ENCODE measurements around the gene OSR1.
A peak's percentile ranks its signal among the peaks of the same experiment; 100 is the strongest.

Gene OSR1

DNA sequence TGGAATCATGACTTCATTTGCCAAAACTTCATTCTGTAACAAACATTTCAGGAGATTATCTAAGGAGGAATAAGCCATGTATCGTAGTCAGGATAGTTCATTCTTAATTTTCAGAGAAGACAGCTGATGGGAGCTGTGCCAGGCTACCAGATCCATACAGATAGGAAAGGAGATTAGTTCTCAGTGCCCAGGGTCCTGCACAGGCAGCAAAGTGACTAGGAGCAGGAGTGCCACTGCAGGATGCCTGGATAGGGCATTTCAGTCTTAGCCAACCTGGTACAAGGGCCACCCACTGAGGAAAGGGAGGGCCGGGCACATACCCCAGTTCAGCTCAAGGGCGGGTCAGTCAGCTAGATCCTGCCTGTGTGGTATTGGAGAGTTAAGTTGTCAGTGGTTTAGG, 6.7 kb upstream of the OSR1 start:
- H3K4me1 ChIP-seq (ENCODE audit: control insufficient read depth, insufficient read depth, low read length): peaks cover 6% of the 10 kb centered on the region
- H3K9ac ChIP-seq (ENCODE audit: low read length): no peak overlapping the region
- peaks cover 7% of the 10 kb centered on the region for H3K27me3 ChIP-seq (ENCODE audit: control insufficient read depth, insufficient read depth, low read length)
- H3K4me3 ChIP-seq (ENCODE audit: low read length): no peak overlapping the region
- H3K27ac ChIP-seq (ENCODE audit: low read depth, low read length): no peak overlapping the region
- H3K36me3 ChIP-seq (ENCODE audit: control insufficient read depth, insufficient read depth, low read length): no peaks in the 10 kb centered on the region

DNA sequence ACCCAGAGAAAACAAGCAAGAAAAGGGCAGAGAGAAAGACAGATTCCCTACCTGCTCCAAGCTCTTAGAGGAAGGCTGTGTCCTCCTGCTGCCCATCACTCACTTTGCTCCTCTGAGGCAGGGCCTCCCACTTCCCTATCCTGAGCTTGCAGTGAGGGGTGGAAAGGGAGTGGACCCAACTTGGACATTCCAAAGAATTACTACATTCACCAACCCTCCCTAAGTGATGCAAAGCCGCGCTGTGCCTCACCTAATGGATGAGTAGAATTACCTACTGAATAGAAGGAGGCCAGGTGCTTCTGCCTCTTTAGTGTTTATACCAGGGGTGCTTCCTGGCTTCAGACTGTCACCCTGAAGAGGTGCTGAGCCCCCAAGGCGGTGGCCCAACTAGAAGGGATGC, 5.6 kb upstream of the OSR1 start:
- no peak overlapping the region for H3K27ac ChIP-seq (ENCODE audit: low read depth, low read length)
- H3K9ac ChIP-seq (ENCODE audit: low read length): no peak overlapping the region
- no peak overlapping the region for H3K4me3 ChIP-seq (ENCODE audit: low read length)
- H3K36me3 ChIP-seq (ENCODE audit: control insufficient read depth, insufficient read depth, low read length): no peaks in the 10 kb centered on the region
- peaks cover 6% of the 10 kb centered on the region for H3K4me1 ChIP-seq (ENCODE audit: control insufficient read depth, insufficient read depth, low read length)
- H3K27me3 ChIP-seq (ENCODE audit: control insufficient read depth, insufficient read depth, low read length): peaks cover 10% of the 10 kb centered on the region

DNA sequence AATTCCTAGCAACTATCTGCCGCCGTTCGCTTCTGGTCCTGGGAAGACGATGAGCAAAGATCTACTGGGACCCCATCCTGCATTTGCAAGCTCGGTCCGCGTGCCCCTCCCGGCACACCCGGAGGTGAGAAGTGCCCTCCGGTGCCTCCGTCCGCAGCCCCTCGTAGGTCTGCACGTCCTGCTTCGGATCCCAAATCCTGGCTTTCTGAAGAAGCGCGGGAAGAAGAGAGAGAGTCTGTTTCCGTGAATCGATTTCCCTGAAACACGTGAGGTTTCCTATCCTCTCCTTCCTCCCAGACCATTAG, 5.0 kb upstream of the OSR1 start:
- Histone ChIP-seq H3K27ac (ENCODE audit: low read depth, low read length) (peak overlapping the region; percentile 60), H3K36me3 (ENCODE audit: control insufficient read depth, insufficient read depth, low read length) (no peaks in the 10 kb centered on the region), H3K4me1 (ENCODE audit: control insufficient read depth, insufficient read depth, low read length) (peaks cover 6% of the 10 kb centered on the region), H3K4me3 (ENCODE audit: low read length) (peak overlapping the region; percentile 79), H3K27me3 (ENCODE audit: control insufficient read depth, insufficient read depth, low read length) (peaks cover 10% of the 10 kb centered on the region), H3K9ac (ENCODE audit: low read length) (no peak overlapping the region)

DNA sequence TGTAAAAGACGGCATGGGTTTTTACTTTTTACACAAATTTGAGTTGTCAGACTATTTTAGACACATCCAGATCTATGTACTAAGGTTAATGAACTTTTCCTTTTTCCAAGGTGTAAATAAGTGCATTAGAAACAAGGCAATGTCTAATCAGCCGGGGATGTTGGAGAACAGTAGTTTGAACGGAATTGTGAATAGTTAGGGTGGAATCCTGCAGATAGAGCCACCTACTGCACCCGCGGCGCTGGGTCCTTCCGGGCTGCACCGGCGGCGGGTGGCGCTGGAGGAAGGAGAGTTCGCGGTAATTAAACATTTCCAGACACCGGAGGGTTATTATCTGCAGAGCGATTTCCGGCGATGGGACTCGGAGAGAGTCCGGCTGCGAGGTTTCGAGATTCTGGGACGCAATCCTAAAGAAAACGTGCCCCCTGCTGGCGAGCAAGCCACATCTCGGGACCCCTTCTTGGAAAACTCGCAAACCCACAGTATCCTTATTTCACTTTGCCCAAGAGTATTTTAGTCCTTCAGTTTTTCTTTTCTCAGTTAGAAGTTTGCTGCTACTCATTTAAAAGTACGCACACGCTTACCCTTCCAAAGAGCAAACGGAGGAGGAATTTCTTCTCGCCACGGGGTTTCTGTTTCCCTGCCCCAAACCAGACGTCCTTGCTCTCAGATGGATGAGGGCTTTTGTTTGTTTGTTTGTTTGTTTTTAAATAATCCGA, 4.5 kb upstream of the OSR1 start:
- H3K36me3 ChIP-seq (ENCODE audit: control insufficient read depth, insufficient read depth, low read length): no peaks in the 10 kb centered on the region
- H3K9ac ChIP-seq (ENCODE audit: low read length): no peak overlapping the region
- peak overlapping the region; percentile 60 for H3K27ac ChIP-seq (ENCODE audit: low read depth, low read length)
- H3K27me3 ChIP-seq (ENCODE audit: control insufficient read depth, insufficient read depth, low read length): peaks cover 10% of the 10 kb centered on the region
- peaks cover 3% of the 10 kb centered on the region for H3K4me1 ChIP-seq (ENCODE audit: control insufficient read depth, insufficient read depth, low read length)
- H3K4me3 ChIP-seq (ENCODE audit: low read length): peak overlapping the region; percentile 79

DNA sequence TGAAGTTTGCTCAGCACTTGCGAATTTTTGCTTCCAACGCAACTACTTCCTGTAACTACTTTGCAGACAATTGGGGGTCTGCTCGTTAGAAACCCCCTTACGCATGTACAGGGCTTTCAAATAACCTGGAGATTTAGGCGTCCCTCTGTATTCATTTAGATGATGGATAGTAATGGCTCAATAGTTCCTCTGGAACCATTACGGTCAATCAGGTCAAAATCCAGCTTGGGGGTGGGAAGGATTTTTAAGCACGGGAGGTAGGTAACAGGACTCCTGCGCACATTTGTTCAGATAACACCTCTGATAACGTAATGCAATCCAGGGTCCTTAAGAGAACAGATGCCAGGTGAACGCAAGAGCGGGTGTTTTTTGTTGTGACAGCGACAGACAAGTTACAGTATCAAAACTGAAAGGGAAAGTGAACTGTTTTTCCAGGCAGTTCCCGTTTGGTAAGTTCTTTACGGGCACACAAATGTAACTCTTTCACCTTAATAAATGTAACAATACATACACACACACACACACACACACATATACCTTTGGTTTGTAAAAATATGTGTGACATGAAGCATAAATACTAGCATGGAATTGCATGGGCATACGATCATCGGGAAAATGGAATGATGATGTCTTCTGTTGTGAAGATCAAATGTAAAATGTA, 3.8 kb upstream of the OSR1 start:
- H3K4me3 ChIP-seq (ENCODE audit: low read length): peak overlapping the region; percentile 79
- peaks cover 10% of the 10 kb centered on the region for H3K27me3 ChIP-seq (ENCODE audit: control insufficient read depth, insufficient read depth, low read length)
- H3K36me3 ChIP-seq (ENCODE audit: control insufficient read depth, insufficient read depth, low read length): no peaks in the 10 kb centered on the region
- H3K27ac ChIP-seq (ENCODE audit: low read depth, low read length): peak overlapping the region; percentile 34
- no peaks in the 10 kb centered on the region for H3K4me1 ChIP-seq (ENCODE audit: control insufficient read depth, insufficient read depth, low read length)
- no peak overlapping the region for H3K9ac ChIP-seq (ENCODE audit: low read length)

DNA sequence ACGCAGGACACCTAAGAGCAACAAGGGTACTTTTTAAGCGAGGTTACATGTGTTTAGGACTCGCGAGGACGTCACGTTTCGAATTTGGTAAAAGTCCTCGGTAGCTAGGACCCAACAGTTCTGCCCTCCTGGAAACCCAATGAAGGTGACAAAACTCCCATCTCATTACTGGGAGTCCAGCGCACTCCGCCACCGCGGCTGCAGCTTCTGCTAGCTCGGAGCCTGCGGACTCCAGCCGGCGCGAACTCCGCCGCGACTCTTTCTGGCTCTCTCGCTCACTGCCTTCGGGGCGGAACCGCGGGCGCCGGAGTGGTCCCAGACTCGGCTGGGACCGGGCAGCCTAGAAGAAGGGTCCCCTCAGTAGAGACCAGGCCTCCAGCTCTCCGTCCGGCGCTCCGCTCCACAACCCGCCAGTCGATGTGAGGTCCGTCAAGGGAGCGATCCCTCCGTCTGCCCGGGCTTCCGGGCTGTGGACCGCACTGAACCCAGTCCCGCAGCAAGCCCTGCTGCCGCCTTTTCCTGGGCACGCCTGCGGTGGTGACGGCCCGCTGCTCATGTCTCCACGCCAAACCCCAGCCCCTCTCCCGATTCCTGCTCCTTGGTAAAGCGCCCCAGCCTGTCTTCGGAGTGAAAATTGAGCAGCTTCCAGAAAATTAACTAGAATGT, 3.0 kb upstream of the OSR1 start:
- H3K27ac ChIP-seq (ENCODE audit: low read depth, low read length): peak overlapping the region; percentile 65

DNA sequence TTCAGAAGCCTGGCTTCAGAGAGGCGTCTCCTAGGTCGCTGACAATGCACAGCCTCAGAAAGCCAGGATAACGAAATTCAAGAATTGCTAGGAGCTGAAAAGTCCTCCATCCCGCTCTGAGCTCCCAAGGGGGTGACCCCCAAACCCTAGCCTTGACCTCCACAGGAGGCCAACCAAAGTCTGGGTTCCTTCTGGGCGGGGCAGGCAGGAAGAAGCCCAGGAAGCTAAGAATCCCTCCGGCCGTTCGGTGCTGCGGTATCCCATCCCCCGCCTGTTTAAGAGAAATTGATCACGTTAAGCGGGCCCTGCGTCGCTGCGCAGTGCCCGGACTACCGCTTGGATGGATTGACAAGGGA, 2.5 kb upstream of the OSR1 start:
- peaks cover 13% of the 10 kb centered on the region for H3K27me3 ChIP-seq (ENCODE audit: control insufficient read depth, insufficient read depth, low read length)
- H3K36me3 ChIP-seq (ENCODE audit: control insufficient read depth, insufficient read depth, low read length): no peaks in the 10 kb centered on the region
- no peaks in the 10 kb centered on the region for H3K4me1 ChIP-seq (ENCODE audit: control insufficient read depth, insufficient read depth, low read length)
- peak overlapping the region; percentile 79 for H3K4me3 ChIP-seq (ENCODE audit: low read length)
- H3K9ac ChIP-seq (ENCODE audit: low read length): no peak overlapping the region
- peak overlapping the region; percentile 65 for H3K27ac ChIP-seq (ENCODE audit: low read depth, low read length)

More for the DNA sequence above, 3.0 kb upstream of the OSR1 start:
- H3K9ac ChIP-seq (ENCODE audit: low read length): no peak overlapping the region
- no peaks in the 10 kb centered on the region for H3K36me3 ChIP-seq (ENCODE audit: control insufficient read depth, insufficient read depth, low read length)
- peak overlapping the region; percentile 79 for H3K4me3 ChIP-seq (ENCODE audit: low read length)
- peaks cover 13% of the 10 kb centered on the region for H3K27me3 ChIP-seq (ENCODE audit: control insufficient read depth, insufficient read depth, low read length)
- no peaks in the 10 kb centered on the region for H3K4me1 ChIP-seq (ENCODE audit: control insufficient read depth, insufficient read depth, low read length)

DNA sequence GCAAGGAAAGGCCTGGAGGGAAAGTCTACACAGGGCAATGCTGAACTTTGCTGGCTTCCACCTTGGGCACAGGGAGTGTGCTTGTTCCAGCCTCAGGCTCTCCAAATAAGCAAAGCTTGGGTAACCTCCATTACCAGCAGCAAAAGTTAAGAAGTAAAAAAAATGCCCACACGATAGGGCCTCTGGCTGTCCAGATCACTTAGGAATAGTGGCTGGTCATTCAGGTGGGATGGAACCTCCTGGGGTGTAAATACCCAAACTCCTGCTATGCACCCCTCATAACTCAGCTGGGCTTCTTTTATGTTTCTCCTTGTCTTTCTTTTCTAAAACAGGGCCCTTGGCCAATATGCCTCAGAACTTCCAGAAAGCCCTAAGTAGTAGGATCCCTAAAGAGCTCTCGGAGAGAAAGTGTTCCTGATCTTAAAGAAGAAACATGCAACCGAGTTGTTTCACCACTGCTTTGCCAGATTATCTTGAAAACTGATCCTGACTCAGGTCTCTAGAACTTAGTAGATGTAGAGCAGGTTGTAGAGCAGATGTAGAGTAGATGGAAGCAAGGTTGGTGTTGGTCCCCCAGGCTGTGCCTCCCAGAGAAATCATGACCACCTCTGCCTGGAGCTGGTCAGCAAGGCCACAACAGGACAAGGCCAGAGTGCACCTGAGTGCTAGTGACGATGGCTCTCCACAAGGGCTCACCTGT, 2.0 kb upstream of the OSR1 start:
- Histone ChIP-seq H3K27me3 (ENCODE audit: control insufficient read depth, insufficient read depth, low read length) (peaks cover 13% of the 10 kb centered on the region), H3K27ac (ENCODE audit: low read depth, low read length) (peak overlapping the region; percentile 79), H3K4me3 (ENCODE audit: low read length) (no peak overlapping the region), H3K9ac (ENCODE audit: low read length) (no peak overlapping the region), H3K4me1 (ENCODE audit: control insufficient read depth, insufficient read depth, low read length) (no peaks in the 10 kb centered on the region), H3K36me3 (ENCODE audit: control insufficient read depth, insufficient read depth, low read length) (no peaks in the 10 kb centered on the region)

DNA sequence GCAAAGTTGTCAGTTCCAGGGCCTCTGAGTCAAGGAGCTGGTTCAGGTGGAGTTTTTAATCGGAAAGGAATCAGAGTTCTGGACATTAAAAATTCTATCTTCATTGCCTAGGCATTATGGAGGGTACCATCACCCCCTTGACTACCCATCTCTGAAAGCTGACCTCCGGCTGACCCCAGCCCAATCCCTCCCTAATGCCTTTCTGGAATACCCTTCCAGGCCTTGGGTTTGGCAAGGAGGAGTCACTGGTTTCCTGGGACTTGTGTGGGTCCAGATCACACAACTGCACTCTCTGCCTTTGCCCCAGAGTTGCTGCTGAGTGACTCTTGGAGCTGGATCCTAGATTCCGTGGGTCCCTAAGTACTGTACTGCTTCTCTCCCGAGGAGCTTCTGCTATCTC, 1.0 kb upstream of the OSR1 start:
- peak overlapping the region; percentile 79 for H3K27ac ChIP-seq (ENCODE audit: low read depth, low read length)
- no peaks in the 10 kb centered on the region for H3K36me3 ChIP-seq (ENCODE audit: control insufficient read depth, insufficient read depth, low read length)
- no peak overlapping the region for H3K4me3 ChIP-seq (ENCODE audit: low read length)
- H3K9ac ChIP-seq (ENCODE audit: low read length): no peak overlapping the region
- no peaks in the 10 kb centered on the region for H3K4me1 ChIP-seq (ENCODE audit: control insufficient read depth, insufficient read depth, low read length)
- peaks cover 15% of the 10 kb centered on the region for H3K27me3 ChIP-seq (ENCODE audit: control insufficient read depth, insufficient read depth, low read length)

DNA sequence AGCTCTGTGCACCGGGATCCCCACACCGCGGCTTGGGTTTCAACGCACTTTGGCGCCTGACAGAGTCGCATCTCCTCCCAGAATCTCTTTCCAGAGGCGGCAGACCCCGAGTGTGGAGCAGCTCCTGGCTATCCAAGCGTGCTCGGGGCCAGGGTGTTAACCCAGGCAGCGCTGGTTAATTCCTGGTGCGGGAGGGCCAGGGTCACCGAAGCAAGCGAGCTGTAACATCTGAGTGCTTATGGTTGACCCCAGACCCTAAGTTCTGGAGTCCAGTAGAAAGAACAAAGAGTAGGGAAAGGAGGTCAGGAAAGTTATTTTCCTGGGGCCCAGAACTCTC, 566 bp upstream of the OSR1 start:
- Histone ChIP-seq H3K9ac (ENCODE audit: low read length) (no peak overlapping the region), H3K4me1 (ENCODE audit: control insufficient read depth, insufficient read depth, low read length) (no peaks in the 10 kb centered on the region), H3K27me3 (ENCODE audit: control insufficient read depth, insufficient read depth, low read length) (peaks cover 15% of the 10 kb centered on the region), H3K36me3 (ENCODE audit: control insufficient read depth, insufficient read depth, low read length) (no peaks in the 10 kb centered on the region), H3K27ac (ENCODE audit: low read depth, low read length) (peak overlapping the region; percentile 79), H3K4me3 (ENCODE audit: low read length) (peak overlapping the region; percentile 60)

DNA sequence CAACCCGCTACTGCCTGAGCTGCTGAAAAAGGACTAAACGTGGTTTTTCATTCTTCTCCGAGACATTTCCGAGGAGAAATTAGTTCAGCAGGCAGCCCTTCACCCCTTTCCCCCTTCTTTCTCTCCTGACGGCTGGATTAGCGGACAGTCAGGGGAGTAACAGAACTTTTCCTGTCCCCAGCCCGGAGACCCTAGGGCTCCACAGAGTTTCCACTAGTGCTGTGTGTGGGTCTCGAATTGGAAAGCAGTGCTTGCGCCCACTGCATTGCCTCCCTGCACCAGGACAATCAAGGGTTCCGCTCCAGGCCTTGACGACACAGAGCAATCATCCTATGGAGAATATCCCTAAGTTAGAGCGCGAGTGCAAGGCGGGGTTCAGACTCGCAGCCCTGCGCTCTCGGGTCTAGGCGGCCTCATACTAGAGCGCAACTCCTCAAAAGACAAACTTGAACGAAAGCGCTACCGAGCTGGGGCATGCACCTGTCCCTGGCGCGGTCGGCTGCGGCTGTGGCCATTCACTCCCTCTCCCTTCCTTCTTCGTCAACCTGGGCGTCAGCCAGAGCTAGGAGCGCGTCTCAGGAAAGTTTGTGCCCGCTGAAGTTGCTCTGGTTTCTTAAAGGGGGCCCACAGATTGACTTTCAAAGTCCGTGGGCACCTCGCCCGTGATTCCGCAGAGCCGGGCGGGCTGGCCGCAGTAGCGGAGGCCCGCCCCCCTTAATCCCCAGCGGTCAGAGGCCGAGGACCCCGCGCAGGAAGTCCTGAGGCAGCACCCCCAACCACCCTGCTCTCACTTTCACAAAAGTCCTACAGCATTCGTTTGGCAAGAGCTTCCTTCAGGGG, 801 bp downstream of the OSR1 start:
- Histone ChIP-seq H3K27me3 (ENCODE audit: control insufficient read depth, insufficient read depth, low read length) (peaks cover 15% of the 10 kb centered on the region), H3K27ac (ENCODE audit: low read depth, low read length) (peak overlapping the region; percentile 82), H3K36me3 (ENCODE audit: control insufficient read depth, insufficient read depth, low read length) (no peaks in the 10 kb centered on the region), H3K9ac (ENCODE audit: low read length) (peak overlapping the region; percentile 64), H3K4me1 (ENCODE audit: control insufficient read depth, insufficient read depth, low read length) (no peaks in the 10 kb centered on the region), H3K4me3 (ENCODE audit: low read length) (peak overlapping the region; percentile 79)

Data from rectal smooth muscle tissue (tissue), 1 donor.